GM18507 (cell line): ENCODE data around the gene KCNH5.

Source experiments
- DNase-seq: peaks from one replicate; pipeline ENCODE4 v3.0.0; 2011; ENCODE audit warnings: low read depth; ENCODE audit not compliant: insufficient read length; ENCODE audit errors: extremely low spot score
- FAIRE-seq: peaks from 2 replicates; lab custom pipeline; 2011; peaks lifted over from hg19 to GRCh38; lab: Jason Lieb, UNC

The KCNH5 gene

GRCh38 chr14:63009495-63009894 is 35.8 kb downstream of the KCNH5 start:
- DNase-seq = no peak
- no peak for FAIRE-seq

GRCh38 chr14:63006531-63006930 is 38.7 kb downstream of the KCNH5 start:
- DNase-seq (no peak), FAIRE-seq (no peak)

- no peak for DNase-seq
- no peak for FAIRE-seq
Observed at GRCh38 chr14:62994096-62994495, 51.2 kb downstream of the KCNH5 start.

GRCh38 chr14:62988967-62989366 is 56.3 kb downstream of the KCNH5 start:
- FAIRE-seq = no peak

GRCh38 chr14:62983821-62984220 is 61.4 kb downstream of the KCNH5 start:
- no peak for FAIRE-seq

More at GRCh38 chr14:62988967-62989366, 56.3 kb downstream of the KCNH5 start:
- DNase-seq = no peak

DNA sequence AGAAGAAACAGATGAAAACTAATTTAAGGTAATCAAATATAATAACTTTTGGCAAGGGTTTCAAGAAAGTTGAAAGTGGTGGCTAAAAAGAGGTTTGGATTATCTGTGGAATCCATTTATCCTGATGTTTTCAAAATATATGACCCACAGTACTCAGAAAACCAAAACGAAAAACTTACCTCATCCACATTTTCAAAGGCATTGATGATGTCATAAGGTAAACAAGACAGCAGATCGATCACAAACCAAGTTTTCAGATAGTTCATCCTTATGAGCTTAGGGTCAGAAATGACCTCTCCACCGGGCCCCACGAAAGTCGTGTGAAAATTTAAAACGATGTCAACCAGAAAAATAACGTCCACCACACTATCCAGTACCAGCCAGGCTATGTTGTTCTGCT is 64.6 kb downstream of the KCNH5 start:
- DNase-seq (no peak), FAIRE-seq (no peak)

More at GRCh38 chr14:62983821-62984220, 61.4 kb downstream of the KCNH5 start:
- DNase-seq = no peak

- FAIRE-seq (no peak), DNase-seq (no peak)
Observed at GRCh38 chr14:62957562-62957961, 87.7 kb downstream of the KCNH5 start.

GRCh38 chr14:62956413-62956812 is 88.8 kb downstream of the KCNH5 start:
- DNase-seq (no peak), FAIRE-seq (no peak)

DNA sequence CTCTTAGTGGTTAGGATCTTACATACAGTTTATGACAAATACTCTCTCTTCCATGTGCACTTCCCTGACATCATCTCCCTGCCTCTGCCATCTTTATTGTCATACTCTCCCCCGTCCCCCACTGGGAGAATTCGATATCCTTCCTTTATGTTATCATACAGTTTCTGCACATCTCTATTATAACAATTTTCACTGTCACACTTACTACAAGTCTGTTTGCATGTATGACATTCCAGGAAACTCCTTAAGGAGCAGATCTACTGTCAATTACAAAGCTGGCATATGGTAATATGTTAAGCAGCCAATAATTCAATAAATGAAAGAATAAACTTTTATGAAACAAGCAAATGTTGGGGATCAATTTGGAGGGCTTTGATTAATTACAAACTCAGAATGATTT is 91.1 kb downstream of the KCNH5 start:
- no peak for DNase-seq
- FAIRE-seq = no peak

- DNase-seq (no peak), FAIRE-seq (no peak)
Observed at GRCh38 chr14:62952226-62952625, 93.0 kb downstream of the KCNH5 start.

GRCh38 chr14:62947301-62947700 is 98.0 kb downstream of the KCNH5 start:
- FAIRE-seq = no peak

DNA sequence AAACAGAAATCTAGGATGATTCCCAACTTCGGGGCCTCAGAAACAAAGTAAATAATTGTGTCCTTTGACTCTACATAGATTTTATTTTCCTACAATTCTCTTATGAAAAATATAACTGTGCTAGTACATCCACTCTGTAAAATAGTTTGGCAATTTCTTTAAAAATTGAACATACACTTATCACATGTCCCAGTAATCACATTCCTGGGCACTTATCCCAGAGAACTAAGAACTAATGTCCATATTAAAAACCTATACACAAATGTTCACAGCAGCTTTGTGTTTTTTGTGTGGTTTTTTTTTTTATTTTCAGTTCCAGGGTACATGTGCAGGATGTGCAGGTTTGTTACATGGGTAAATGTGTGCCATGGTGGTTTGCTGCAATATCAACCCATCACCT is 99.0 kb downstream of the KCNH5 start:
- DNase-seq (no peak), FAIRE-seq (no peak)

More at GRCh38 chr14:62947301-62947700, 98.0 kb downstream of the KCNH5 start:
- DNase-seq = no peak

DNA sequence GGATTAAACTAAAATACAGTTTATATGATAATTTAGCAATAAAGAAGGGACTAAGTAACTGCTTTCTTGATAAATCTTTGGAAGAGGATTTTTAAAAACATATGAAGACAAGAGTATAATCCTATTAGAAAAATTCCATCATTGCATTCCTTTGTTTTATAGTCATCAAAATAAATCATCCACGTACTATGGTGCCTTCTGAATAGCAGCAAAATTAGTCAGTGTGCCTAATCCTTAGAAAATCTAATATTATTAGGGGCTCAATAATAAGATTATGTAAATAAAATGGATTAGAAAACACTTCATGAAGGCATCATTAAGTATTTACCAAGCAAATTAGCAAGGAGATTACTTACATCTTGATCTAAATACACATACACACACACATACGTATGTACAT is 102.1 kb downstream of the KCNH5 start:
- no peak for FAIRE-seq
- no peak for DNase-seq

GRCh38 chr14:62939970-62940369 is 105.3 kb downstream of the KCNH5 start:
- FAIRE-seq (no peak), DNase-seq (no peak)

- no peak for DNase-seq
- no peak for FAIRE-seq
Observed at GRCh38 chr14:62938778-62939177, 106.5 kb downstream of the KCNH5 start.

GRCh38 chr14:62934439-62934838 is 110.8 kb downstream of the KCNH5 start:
- DNase-seq = no peak
- FAIRE-seq = no peak

DNA sequence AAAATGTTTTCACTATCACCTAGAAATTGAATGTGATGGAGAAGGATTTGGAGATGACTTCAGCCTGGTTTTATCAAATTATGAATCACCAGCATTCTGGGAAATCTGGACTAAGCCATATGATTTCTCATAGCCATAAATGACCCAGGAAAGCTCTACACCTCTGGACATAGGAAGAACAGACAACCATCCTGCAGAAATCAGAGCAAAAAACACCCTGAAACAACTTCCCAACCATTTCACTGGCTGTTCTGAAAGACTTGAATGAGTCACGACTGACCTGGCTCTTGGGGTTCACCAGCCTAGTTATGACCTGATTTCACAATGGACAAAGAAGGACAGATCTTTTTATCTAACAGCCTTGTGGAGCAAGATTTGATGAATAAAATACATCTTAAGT is 123.8 kb downstream of the KCNH5 start:
- no peak for DNase-seq
- FAIRE-seq = no peak

- FAIRE-seq = no peak
- no peak for DNase-seq
Observed at GRCh38 chr14:62916551-62916950, 128.7 kb downstream of the KCNH5 start.

GRCh38 chr14:62914873-62915272 is 130.4 kb downstream of the KCNH5 start:
- FAIRE-seq (no peak), DNase-seq (no peak)

DNA sequence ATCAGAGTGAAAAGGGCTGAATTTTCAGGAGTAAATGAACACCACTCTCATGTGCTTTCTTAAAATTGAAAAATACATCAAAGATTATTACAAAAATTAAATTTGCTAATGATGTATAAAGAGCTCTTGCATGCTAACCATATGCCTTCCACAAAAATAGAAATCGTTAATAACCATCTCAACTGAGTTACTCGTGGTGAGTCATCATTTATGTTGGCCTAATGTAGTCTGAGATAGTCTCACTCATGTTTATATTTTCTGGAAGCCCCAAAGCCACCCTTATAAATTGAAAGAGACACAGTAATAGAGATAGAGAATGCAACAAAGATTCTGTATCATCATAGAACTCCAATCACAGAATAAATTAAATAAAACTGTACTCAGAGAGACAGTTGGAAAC is 131.2 kb downstream of the KCNH5 start:
- FAIRE-seq = no peak

GRCh38 chr14:62908506-62908905 is 136.8 kb downstream of the KCNH5 start:
- DNase-seq (no peak), FAIRE-seq (no peak)

More for the DNA sequence above, 131.2 kb downstream of the KCNH5 start:
- DNase-seq = no peak

- FAIRE-seq (no peak), DNase-seq (no peak)
Observed at GRCh38 chr14:62905566-62905965, 139.7 kb downstream of the KCNH5 start.
